GM19238 (cell line): ENCODE measurements around the gene TUB.

Experiments used
- DNase-seq: peaks from one replicate; pipeline ENCODE4 v3.0.0; 2011; ENCODE audit warnings: low spot score; ENCODE audit not compliant: insufficient read length

TUB gene

GRCh38 chr11:8106679-8107078 is 25.7 kb downstream of the TUB start:
- DNase-seq = no peak

- DNase-seq = no peak
These were observed 26.6 kb downstream of the TUB start for GRCh38 chr11:8107642-8108041.

- DNase-seq = no peak
These were observed 27.4 kb downstream of the TUB start for GRCh38 chr11:8108421-8108820.

GRCh38 chr11:8109675-8110074 is 28.7 kb downstream of the TUB start:
- no peak for DNase-seq

GRCh38 chr11:8110396-8110795 is 29.4 kb downstream of the TUB start:
- DNase-seq = no peak

GRCh38 chr11:8111636-8112035 is 30.6 kb downstream of the TUB start:
- no peak for DNase-seq

- DNase-seq = no peak
These were observed 41.3 kb downstream of the TUB start for GRCh38 chr11:8122173-8122764.

GRCh38 chr11:8126649-8127289 is 45.8 kb downstream of the TUB start:
- no peak for DNase-seq

- no peak for DNase-seq
These were observed 46.4 kb downstream of the TUB start for GRCh38 chr11:8127447-8127846.

GRCh38 chr11:8138526-8138925 is 57.5 kb downstream of the TUB start:
- DNase-seq = no peak

- no peak for DNase-seq
These were observed 68.7 kb downstream of the TUB start for GRCh38 chr11:8149726-8150125.
